GM12878 (cell line): ENCODE data around the gene ADGRD2. TPM values are rescaled to one million over a fixed set of nuclear protein-coding genes. Genes with fewer than 3 reads are reported as not detected.
A peak's percentile ranks its signal among the peaks of the same experiment; 100 is the strongest.

ENCODE experiments used
- ATF2 ChIP-seq: IDR thresholded peaks from 2 replicates; pipeline ENCODE4 v1.6.1; 2012; ENCODE audit warnings: low read length, inconsistent platforms
- BCL11A ChIP-seq: IDR thresholded peaks from 2 replicates; pipeline ENCODE4 v1.6.1; 2011; ENCODE audit warnings: low read depth, low read length
- BMI1 ChIP-seq: fragments of 450-650 bp; IDR thresholded peaks from 2 replicates; pipeline ENCODE4 v1.6.1; 2016; ENCODE audit warnings: mild to moderate bottlenecking, moderate library complexity, borderline replicate concordance
- E2F8 ChIP-seq: fragments of 450-650 bp; IDR thresholded peaks from 2 replicates; pipeline ENCODE4 v1.6.1; 2018; ENCODE audit warnings: mild to moderate bottlenecking, low read depth, moderate library complexity; ENCODE audit not compliant: partially characterized antibody
- EED ChIP-seq: sonication (generic); IDR thresholded peaks from 2 replicates; pipeline ENCODE4 v1.6.1; 2016; ENCODE audit warnings: antibody characterized with exemption, low read depth
- EGR1 ChIP-seq, 2 experiments: IDR thresholded peaks; 1 replicate in 1 of 2; 2 replicates in 1 of 2; pipeline ENCODE4 v1.6.1; 2011 to 2012; ENCODE audit warnings: low read depth in 2 of 2, low read length in 2 of 2, borderline replicate concordance in 1 of 2, mild to moderate bottlenecking in 1 of 2, moderate library complexity in 1 of 2
- GABPA ChIP-seq: IDR thresholded peaks from 2 replicates; pipeline ENCODE4 v1.6.1; 2014; ENCODE audit warnings: antibody characterized with exemption, low read depth, mild to moderate bottlenecking, inconsistent platforms
- HCFC1 ChIP-seq: fragments of 150-350 bp; IDR thresholded peaks from 2 replicates; pipeline ENCODE4 v1.6.1; 2014; ENCODE audit warnings: low read length
- HDAC6 ChIP-seq: fragments of 200-600 bp; sonication (generic); IDR thresholded peaks from one replicate; pipeline ENCODE4 v1.8.0; 2017; ENCODE audit warnings: antibody characterized with exemption; ENCODE audit not compliant: unreplicated experiment
- JUND ChIP-seq: IDR thresholded peaks from 2 replicates; pipeline ENCODE4 v1.6.1; 2012; ENCODE audit warnings: low read depth, mild to moderate bottlenecking, low read length, improper control_type of control experiment, moderate library complexity
- KLF5 ChIP-seq: fragments of 450-650 bp; IDR thresholded peaks from 2 replicates; pipeline ENCODE4 v1.6.1; 2014; ENCODE audit warnings: mild to moderate bottlenecking; ENCODE audit not compliant: partially characterized antibody
- MEF2B ChIP-seq: fragments of 450-650 bp; IDR thresholded peaks from 2 replicates; pipeline ENCODE4 v1.6.1; 2018; ENCODE audit warnings: mild to moderate bottlenecking, moderate library complexity; ENCODE audit not compliant: partially characterized antibody, poor library complexity, severe bottlenecking
- NFYB ChIP-seq: IDR thresholded peaks from 2 replicates; pipeline ENCODE4 v1.6.1; 2011; ENCODE audit warnings: low read depth, mild to moderate bottlenecking, low read length, improper control_type of control experiment, moderate library complexity; ENCODE audit not compliant: insufficient read depth
- PKNOX1 ChIP-seq: fragments of 450-650 bp; IDR thresholded peaks from 2 replicates; pipeline ENCODE4 v1.6.1; 2016; ENCODE audit warnings: mild to moderate bottlenecking
- POLR2A ChIP-seq: IDR thresholded peaks from 2 replicates; pipeline ENCODE4 v1.6.1; 2011; ENCODE audit warnings: low read depth, mild to moderate bottlenecking, low read length
- RAD21 ChIP-seq: IDR thresholded peaks from 2 replicates; pipeline ENCODE4 v1.6.1; 2011; ENCODE audit warnings: mild to moderate bottlenecking, low read depth, low read length, moderate library complexity; ENCODE audit not compliant: insufficient read depth
- RAD51 ChIP-seq: fragments of 450-650 bp; IDR thresholded peaks from 2 replicates; pipeline ENCODE4 v1.6.1; 2016; ENCODE audit warnings: moderate library complexity, mild to moderate bottlenecking, inconsistent platforms
- SMAD1 ChIP-seq: fragments of 450-650 bp; IDR thresholded peaks from 2 replicates; pipeline ENCODE4 v1.6.1; 2018; ENCODE audit warnings: mild to moderate bottlenecking, low read depth; ENCODE audit not compliant: partially characterized antibody
- SREBF2 ChIP-seq: IDR thresholded peaks from 2 replicates; pipeline ENCODE4 v1.6.1; 2012; ENCODE audit warnings: mild to moderate bottlenecking, low read length
- STAT1 ChIP-seq: fragments of 450-650 bp; conservative IDR thresholded peaks from 2 replicates; pipeline ENCODE4 v1.6.1; 2014; ENCODE audit warnings: antibody characterized with exemption, mild to moderate bottlenecking
- ZBED1 ChIP-seq: IDR thresholded peaks from 2 replicates; pipeline ENCODE4 v1.6.1; 2016; ENCODE audit warnings: borderline replicate concordance
- ZNF207 ChIP-seq: fragments of 450-650 bp; IDR thresholded peaks from 2 replicates; pipeline ENCODE4 v1.6.1; 2014; ENCODE audit warnings: antibody characterized with exemption, mild to moderate bottlenecking, borderline replicate concordance
- ZNF24 ChIP-seq: fragments of 450-650 bp; IDR thresholded peaks from 2 replicates; pipeline ENCODE4 v1.6.1; 2017; ENCODE audit warnings: antibody characterized with exemption, mild to moderate bottlenecking
- polyA plus RNA-seq, 11 experiments: library from polyadenylated mRNA; depleted of rRNA in 4 of 11; unstranded in 6 of 11; stranded (reverse) in 5 of 11; fragments of >200 nt; fragmentation: Nextera tagmentation in 4 of 11; fragmentation: Illumina TruSeq in 1 of 11; extraction: Ambion mirVana in 4 of 11; extraction: Trizol in 1 of 11; gene quantifications; 1 replicate in 1 of 11; 2 replicates in 10 of 11; pipeline versions ENCODE4 v1.2.1 to v1.2.3, GENCODE V29; 2011 to 2016; ENCODE audit warnings: inconsistent platforms in 2 of 11, missing spikeins in 2 of 11, low read depth in 1 of 11
- total RNA-seq, 4 experiments: library from RNA; depleted of rRNA in 3 of 4; stranded (reverse); fragments of >200 nt in 3 of 4; fragmentation: Illumina TruSeq in 1 of 4; extraction: Trizol in 1 of 4; gene quantifications; 2 replicates each; pipeline versions ENCODE4 v1.2.1 to v1.2.3, GENCODE V29; 2013 to 2021
- TF ChIP-seq, protein P1 (sequence below): fragments of 450-650 bp; IDR thresholded peaks from 2 replicates; pipeline ENCODE4 v1.6.1; 2017; ENCODE audit warnings: mild to moderate bottlenecking, low read depth, inconsistent platforms; ENCODE audit not compliant: poor library complexity, severe bottlenecking

Gene ADGRD2
- total and polyA plus RNA-seq, 10 of the 15 experiments (the other 5 are each of a cell fraction or from before 2014, with no cell fraction given), result not detected

GRCh38 chr9:124415102-124415851, 35.0 kb upstream of the ADGRD2 start, which contains the start of gene PSMB7 (continued):
- TF ChIP-seq RAD21, result no peak
- no peak for TF ChIP-seq NFYB
- TF ChIP-seq, protein P1, sequence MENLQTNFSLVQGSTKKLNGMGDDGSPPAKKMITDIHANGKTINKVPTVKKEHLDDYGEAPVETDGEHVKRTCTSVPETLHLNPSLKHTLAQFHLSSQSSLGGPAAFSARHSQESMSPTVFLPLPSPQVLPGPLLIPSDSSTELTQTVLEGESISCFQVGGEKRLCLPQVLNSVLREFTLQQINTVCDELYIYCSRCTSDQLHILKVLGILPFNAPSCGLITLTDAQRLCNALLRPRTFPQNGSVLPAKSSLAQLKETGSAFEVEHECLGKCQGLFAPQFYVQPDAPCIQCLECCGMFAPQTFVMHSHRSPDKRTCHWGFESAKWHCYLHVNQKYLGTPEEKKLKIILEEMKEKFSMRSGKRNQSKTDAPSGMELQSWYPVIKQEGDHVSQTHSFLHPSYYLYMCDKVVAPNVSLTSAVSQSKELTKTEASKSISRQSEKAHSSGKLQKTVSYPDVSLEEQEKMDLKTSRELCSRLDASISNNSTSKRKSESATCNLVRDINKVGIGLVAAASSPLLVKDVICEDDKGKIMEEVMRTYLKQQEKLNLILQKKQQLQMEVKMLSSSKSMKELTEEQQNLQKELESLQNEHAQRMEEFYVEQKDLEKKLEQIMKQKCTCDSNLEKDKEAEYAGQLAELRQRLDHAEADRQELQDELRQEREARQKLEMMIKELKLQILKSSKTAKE, result peak; percentile 16
- no peak for TF ChIP-seq ZBED1
- TF ChIP-seq EGR1 (IDR thresholded peaks at IDR 0.05; ENCODE audit: borderline replicate concordance in 1 of 2, low read depth in 2 of 2, low read length in 2 of 2), result peak; percentile 6 to 68; a peak in 2 of 3 replicates
- peak; percentile 51; the same call in 1 of the 2 replicates for TF ChIP-seq SREBF2
- no peak for TF ChIP-seq ATF2
- TF ChIP-seq JUND, result no peak
- TF ChIP-seq BCL11A, result no peak
- TF ChIP-seq KLF5, result peak; percentile 57
- TF ChIP-seq MEF2B, result no peak
- TF ChIP-seq GABPA, result peak; percentile 99
- TF ChIP-seq RAD51, result no peak
- TF ChIP-seq EED, result no peak
- peak; percentile 49 for TF ChIP-seq SMAD1
- no peak; the same call in 1 of the 2 replicates for TF ChIP-seq BMI1
- TF ChIP-seq POLR2A, result peak; percentile 81
- peak; percentile 78 for TF ChIP-seq HCFC1
- TF ChIP-seq HDAC6, result no peak
- TF ChIP-seq E2F8, result peak; percentile 89
- peak; percentile 95; the same call in 1 of the 2 replicates for TF ChIP-seq STAT1
- peak; percentile 71 for TF ChIP-seq PKNOX1
- peak; percentile 85; the same call in 1 of the 2 replicates for TF ChIP-seq ZNF207
- TF ChIP-seq ZNF24, result no peak
